Measurements from ENCODE around the gene HK3.

HK3 gene

DNA sequence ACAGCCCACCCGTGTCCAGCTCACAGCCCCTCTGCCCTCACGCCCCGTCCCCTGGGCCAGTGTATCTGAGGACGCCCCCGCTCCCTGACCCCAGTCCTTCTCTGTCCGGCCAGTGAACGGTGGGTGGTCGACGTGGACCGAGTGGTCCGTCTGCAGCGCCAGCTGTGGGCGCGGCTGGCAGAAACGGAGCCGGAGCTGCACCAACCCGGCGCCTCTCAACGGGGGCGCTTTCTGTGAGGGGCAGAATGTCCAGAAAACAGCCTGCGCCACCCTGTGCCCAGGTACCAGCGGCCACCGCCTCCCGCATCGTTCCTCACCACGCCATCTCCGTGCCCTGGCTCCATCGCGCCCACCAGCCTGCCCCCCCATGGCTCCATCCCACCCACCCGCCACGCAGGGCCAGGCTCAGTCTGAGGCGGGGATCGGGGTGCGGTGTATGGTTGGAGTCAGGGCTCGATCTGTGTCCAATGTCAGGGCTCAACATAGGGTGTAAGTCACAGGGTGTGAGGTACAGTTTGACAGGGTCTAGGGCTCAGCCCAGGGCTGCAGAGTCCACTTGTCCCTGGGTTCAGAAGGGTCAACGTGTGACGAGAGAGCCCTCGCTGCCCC lies 29.5 kb downstream of the HK3 start:
- no peak for DNase-seq (ENCODE audit: low spot score)

- no peak for DNase-seq (ENCODE audit: low spot score)
These were observed 30.4 kb downstream of the HK3 start for GRCh38 chr5:176868731-176869130.

DNA sequence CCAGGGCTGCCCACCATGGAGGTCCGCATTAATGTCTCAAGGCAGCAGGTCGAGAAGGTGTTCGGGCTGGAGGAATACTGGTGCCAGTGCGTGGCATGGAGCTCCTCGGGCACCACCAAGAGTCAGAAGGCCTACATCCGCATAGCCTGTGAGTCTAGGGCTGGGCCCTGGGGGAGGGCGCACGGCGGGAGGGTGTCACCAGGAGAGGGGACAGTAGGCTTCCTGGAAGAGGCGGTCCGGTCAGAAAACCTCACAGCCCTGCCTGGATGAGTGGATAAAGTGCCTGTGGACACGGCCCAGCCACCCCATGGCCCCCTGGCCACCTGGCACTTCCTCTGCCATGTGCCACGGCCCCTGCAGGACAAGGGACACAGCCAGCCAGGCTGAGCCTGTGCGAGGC lies 31.0 kb downstream of the HK3 start:
- DNase-seq (ENCODE audit: low spot score) = no peak

- no peak for DNase-seq (ENCODE audit: low spot score)
These were observed 32.3 kb downstream of the HK3 start for GRCh38 chr5:176866707-176867310.

DNA sequence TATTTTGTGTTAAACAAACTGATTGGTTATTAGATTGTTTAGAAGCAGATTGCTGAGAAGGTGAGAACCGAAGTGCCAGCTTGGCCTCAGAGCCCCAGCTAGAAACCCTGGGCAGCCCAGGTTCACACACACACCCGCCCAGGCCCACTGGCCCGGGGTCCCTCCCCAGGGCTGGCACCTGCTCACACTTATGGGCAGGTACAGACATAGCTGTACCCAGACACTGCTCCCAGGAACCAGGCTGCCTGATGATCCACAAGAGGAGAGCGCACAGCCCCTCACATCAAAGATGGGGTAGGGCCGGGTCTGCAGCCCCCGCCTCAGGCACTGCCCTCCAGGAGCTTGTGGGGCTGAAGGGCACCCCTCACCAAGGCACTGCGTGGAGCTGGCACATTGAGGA lies 33.2 kb downstream of the HK3 start:
- no peak for DNase-seq (ENCODE audit: low spot score)

- DNase-seq (ENCODE audit: low spot score) = no peak
These were observed 34.4 kb downstream of the HK3 start for GRCh38 chr5:176864755-176865154.

DNA sequence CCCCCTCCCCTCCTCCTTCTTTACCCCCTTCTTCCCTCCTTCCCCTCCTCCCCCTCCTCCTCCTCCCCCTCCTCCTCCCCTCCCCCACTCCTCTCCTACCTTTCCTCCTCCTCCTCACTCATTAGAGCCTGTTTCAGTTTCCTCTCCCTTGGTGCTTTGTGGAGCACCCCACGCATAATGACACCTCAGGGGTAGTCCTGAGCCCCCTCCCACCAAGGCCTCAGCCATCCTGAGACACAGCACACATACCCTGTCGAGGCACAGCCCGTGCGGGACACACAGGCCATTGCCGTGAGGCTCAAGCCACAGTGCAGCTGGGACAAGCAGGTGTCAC lies 35.4 kb downstream of the HK3 start:
- no peak for DNase-seq (ENCODE audit: low spot score)

DNA sequence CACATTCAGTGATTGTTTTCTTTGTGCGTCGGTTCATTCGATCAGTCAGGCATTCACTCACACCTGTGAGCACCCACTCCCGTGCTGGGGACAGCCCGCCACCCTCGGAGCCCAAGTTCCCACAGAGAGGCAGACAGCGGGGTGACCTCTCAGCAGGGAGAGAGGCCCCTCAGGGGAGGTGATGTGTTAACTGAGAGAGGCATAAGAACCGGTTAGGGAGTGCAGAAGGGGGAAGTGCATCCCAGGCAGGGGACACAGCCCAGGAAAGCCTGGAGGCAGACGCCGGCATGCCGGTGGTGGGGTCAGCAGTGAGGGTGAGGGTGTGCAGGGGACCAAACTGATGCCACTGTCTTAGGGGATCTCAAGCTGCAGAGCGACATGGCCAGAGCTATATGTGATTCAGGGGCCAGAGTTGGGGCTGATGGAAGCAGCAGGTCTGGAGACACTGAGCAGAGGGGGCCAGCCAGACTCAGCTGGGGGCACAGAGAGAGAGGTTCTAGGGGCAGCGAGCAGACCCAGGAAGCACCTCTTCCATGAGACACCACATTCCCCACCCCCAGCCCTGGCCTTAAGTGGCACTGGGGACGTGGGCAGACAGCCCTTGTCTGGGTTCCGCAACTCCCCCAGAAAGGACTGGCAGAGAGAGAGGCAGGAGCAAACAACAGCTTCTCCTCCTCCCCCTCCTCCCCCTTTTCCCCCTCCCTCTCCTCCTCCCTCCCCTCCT lies 35.9 kb downstream of the HK3 start:
- DNase-seq (ENCODE audit: low spot score) = no peak

DNA sequence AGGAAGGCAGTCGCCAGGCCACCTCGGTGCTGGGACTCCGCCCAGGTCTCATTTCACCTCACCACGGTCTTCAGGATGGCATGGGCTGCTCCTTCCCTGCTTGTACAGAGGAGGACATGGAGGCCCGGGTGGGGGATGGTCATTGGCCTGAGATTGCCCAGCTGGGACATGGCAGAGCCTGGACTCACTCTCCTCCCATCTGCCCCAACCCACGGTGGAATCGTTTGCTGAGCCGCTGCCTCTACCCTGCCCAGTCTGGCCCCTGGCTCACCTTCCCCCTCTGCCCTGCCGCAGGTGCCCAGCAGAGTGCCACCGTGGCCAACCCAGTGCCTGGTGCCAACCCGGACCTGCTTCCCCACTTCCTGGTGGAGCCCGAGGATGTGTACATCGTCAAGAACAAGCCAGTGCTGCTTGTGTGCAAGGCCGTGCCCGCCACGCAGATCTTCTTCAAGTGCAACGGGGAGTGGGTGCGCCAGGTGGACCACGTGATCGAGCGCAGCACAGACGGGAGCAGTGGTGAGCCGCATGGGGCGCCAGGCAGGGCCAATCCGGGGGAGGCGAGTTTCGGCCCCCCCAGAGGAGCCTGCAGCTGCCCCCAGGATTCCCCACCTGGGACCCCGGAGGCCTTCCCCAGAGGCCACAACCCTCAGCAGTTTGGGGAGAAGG lies 36.7 kb downstream of the HK3 start:
- no peak for DNase-seq (ENCODE audit: low spot score)

- DNase-seq (ENCODE audit: low spot score) = no peak
These were observed 37.9 kb downstream of the HK3 start for GRCh38 chr5:176861276-176861675.

DNA sequence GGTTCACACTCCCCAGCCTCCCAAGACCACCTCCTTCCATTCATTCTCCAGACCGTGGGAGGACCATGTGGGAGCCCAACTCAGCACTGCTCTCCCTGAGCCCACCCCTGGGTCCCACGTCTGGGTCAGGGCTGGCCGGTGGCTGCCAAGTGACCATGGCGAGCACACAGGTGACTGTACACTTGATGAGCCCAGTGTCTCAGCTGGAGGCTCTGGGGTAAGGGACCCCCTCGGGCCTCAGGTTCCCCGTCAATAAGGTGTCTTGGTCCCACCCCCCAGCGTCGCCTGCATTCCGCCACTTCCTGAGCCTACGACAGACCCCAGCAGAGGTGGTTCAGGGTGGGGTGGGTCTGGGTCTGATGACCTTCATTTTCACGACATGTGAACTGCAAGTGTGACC lies 38.8 kb downstream of the HK3 start:
- no peak for DNase-seq (ENCODE audit: low spot score)

GRCh38 chr5:176859916-176860315 lies 39.2 kb downstream of the HK3 start:
- DNase-seq (ENCODE audit: low spot score) = no peak

DNA sequence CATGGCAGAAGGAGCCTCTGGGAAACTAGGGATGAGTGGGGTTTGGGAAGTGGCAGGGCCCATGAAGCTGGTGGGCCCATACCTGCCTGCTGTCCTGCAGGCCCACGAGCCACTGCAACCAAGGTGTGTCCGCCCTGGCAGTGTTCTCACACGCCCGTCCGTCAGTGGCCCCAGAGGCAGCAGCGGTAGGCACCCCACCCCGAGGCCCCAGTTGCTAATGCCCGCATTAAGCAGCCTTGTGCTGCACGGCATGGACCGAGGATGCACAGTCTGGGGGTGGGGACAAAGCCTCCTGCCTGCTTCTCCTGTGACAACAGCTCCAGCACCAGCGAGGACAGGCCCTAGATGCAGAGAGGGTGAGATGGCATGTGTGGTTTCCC lies 41.3 kb downstream of the HK3 start:
- DNase-seq (ENCODE audit: low spot score) = no peak

DNA sequence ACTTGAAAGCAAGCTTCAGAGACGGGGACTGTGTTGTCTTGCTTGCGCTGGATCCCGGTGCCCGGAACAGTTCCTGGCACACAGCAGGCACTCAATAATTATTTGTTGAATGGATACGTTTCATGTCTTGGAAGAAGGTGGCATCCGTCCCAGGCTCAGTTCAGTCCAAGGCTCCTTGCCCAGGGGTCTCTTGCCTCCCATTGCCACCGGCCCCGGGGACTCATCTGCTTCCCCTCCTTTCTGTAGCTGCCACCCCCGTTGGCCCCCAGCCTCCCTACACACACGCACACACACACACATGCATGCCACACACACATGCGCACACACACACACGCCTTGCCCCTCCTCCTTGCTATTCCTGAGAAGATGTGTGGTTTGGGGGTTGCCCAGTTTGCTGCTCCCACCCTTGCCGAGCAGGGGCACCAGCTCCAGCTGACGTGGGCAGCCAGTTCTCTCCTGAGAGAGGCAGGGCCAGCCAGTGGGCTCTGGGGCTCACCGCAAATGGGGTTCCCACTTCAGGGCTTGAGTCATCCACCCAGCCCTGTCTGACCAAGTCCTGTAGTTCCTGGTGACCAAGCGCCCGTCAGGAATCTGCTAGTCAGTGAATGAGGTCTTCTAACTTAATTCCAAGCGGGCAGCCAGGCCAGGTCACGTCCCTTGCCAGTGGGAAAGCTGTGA lies 41.8 kb downstream of the HK3 start:
- DNase-seq (ENCODE audit: low spot score) = no peak

- DNase-seq (ENCODE audit: low spot score) = no peak
These were observed 42.4 kb downstream of the HK3 start for GRCh38 chr5:176856746-176857145.

DNA sequence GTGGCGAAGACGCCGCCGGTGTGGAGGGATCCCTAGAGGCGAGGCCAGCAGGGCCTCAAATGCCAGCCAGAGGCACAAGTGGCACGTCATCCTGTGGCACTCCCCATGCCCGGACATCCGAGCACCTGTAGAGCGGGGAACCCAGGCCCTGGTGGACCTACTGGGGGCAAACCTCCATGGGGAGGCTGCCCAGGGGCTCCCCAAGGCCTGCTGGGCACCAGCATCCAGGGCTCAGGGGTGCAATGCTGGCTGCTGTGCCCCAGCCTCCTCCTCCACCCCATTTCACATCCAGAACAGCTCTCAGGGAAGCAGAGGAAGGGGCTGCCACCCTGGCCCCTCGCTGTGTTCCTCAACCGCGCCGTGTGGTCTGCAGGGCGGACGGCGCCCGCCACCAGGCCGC lies 43.5 kb downstream of the HK3 start:
- DNase-seq (ENCODE audit: low spot score) = no peak

DNA sequence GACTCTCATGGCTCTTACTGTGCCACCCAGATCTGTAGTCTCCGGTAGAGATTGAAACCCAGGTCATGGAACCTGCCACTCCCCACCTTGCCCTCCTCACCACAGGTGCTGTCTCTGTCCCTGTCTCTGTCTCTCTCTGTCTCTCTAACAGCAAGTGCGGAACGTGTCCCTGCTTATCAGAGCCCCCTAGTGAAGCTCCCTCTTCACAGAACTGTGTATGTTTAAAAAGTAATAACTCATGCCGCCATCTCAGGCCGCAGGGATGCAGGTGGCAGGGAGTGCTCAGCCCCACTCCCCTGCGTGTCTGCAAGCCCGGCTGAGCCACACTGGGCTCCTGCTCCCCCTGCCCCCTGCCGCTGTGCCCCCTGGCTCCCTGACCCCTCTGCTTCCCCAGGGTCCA lies 45.0 kb downstream of the HK3 start:
- DNase-seq (ENCODE audit: low spot score) = no peak

GRCh38 chr5:176853151-176853778 lies 45.9 kb downstream of the HK3 start:
- DNase-seq (ENCODE audit: low spot score) = no peak

DNA sequence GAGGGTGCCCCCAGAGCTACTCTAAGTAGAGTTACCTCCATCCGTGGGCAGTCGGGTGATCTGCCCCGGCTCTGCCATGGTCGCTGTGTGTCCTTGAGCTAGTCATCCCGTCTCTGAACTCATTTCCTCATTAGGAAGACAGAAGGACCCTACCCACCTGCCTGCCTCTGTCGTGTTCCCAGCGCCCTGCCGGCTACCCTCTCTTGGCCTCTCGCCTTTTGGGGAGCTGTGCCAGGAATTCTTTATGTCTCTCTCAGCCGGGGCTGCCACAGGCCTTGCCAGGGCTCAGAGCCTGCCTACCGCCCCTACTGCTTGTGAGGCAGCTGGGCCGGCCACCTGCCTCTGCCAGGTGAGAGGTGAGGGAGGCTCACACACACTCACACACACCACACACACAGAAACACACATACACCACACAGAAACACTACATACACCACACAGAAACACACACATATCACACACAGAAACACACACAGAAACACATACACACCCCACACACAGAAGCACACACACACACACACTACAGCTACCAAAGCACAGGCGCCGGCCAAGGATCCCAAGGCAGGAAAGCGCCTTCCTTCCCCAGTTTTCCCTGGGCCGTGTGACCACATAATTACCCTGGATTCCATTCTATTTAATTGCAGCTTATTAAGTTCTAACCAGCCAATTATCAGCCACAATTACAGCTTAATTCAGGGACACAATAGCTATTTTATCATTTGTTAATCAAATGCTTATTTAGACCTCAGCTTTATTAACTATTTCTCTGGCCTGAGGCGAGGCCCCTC lies 47.1 kb downstream of the HK3 start:
- DNase-seq (ENCODE audit: low spot score) = no peak

GRCh38 chr5:176851380-176851779 lies 47.8 kb downstream of the HK3 start:
- DNase-seq (ENCODE audit: low spot score) = no peak

Measured in CD4-positive, alpha-beta T cell treated with Interleukin-6 at 100 ng/mL for 8 hours (primary cell).